ENCODE data around the gene EPHA10.
"Not testable (repeated sequence)": the region's sequence is repeated elsewhere in the genome, so short reads cannot be mapped to it uniquely, and the experiment has no call there.

The EPHA10 gene

GRCh38 chr1:37716321-37716720 is 48.6 kb downstream of the EPHA10 start:
- DNase-seq (ENCODE audit: low spot score) = no peak

GRCh38 chr1:37714689-37715088 is 50.2 kb downstream of the EPHA10 start:
- no peak for DNase-seq (ENCODE audit: low spot score)

DNA sequence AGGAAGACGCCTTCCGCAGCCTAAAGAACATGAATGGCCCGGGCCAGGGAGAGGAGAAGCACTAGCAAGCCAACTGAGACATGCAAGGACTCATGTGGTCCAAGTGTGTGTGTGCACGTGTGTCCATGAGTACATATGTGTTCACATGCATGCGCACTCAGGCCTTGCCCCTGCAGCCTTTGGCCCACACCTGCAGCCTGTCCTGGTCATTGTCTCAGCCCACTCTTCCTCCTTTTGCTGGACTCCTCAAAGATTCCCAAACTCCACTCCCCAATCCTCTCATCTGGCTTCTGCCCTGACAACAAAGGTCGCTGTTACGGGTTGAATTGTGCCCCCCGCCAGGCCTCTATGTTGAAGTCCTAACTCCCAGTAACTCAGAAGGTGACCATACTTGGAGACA is 50.7 kb downstream of the EPHA10 start:
- DNase-seq (ENCODE audit: low spot score) = no peak

GRCh38 chr1:37708471-37708870 is 56.4 kb downstream of the EPHA10 start:
- DNase-seq (ENCODE audit: low spot score) = no peak

DNA sequence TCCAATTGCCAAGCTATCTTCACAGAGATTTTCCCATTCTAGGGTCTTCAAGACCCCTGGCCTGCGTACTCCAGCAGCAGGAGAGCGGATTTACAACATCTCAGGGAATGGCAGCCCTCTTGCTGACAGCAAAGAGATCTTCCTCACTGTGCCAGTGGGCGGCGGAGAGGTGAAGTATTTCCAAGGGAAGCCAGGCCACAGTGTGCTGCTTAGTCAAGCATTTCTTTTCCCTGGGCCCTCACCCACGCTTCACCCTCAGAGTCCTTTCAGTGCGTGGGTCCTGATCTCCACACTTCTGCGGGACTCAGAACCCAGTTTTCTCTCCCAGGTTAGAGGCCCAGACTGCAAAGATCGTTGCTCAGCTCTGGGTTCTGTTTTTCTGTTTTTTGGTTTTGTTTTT is 59.5 kb downstream of the EPHA10 start:
- DNase-seq (ENCODE audit: low spot score) = no peak

DNA sequence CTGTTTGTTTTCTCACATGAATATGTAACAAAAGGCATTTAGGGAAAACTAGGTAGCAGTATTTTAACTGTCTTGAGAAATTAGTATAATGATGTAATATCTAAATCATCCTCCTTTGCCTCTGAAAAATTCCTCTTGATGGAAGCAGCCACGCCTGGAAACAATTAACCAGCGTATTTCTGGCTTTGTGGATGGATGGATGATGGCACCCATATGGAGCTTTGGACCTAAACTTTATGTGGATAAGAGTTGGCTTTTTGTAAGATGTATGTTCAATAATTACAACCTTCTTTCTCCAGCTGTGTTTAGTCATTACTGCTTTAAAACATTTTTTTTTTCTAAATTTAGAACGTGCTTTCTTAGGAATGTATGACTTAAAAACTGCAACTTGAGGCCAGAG is 60.0 kb downstream of the EPHA10 start:
- no peak for DNase-seq (ENCODE audit: low spot score)

GRCh38 chr1:37703061-37703460 is 61.9 kb downstream of the EPHA10 start:
- DNase-seq (ENCODE audit: low spot score) = no peak

DNA sequence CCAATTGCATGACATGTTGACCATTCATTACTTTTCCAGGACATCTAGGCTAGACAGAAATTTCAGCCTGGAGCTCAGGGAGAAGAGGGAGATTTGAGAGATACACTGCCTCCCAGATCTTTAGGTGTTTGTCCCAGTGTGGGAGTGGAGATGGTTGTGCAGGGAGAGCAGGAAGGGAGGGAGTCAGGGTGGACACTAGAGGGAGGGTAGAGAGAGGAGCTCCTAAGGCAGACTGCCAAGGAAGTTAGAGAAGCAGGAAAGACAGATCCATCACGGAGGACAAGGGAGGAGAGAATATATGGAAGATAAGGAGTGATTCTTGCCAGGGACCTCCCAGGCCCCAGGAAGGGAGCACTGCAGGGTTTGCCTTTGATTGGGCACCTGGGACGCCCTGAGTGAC is 63.9 kb downstream of the EPHA10 start:
- DNase-seq (ENCODE audit: low spot score) = no peak

- no peak for DNase-seq (ENCODE audit: low spot score)
Observed at GRCh38 chr1:37699147-37699546, 65.8 kb downstream of the EPHA10 start.

- no peak for DNase-seq (ENCODE audit: low spot score)
Observed at GRCh38 chr1:37697737-37698136, 67.2 kb downstream of the EPHA10 start.

DNA sequence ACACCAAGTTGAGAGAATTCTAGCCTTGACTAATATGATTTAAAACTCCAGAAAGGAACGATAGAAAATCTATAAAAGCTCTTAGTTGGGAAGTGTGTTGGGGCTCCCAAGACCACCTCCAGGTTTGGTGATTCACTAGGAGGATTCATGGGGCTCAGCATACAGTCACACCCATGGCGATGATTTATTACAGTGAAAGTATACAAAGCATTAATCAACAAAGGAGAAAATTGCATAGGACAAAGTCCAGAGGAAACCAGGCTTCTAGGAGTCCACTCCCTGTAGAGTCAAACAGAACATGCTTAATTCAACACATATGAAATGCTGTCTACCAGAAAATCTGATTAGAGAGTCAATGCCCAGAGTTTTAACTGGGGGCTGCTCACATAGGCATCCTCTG is 67.8 kb downstream of the EPHA10 start:
- DNase-seq (ENCODE audit: low spot score) = no peak

DNA sequence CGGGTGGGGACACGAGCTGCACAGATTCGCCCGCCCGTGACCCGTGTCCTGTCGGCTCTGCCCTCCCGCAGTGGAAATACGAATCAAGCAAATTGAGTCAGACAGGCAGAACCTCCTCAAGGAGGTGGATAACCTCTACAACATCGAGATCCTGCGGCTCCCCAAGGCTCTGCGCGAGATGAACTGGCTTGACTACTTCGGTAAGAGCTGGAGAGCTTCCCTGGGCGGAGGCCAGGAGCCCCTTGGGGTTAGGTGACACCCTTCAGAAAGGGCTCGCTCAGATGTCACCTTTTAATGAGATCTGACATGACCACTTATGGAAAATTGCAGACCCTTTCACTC is 72.1 kb downstream of the EPHA10 start:
- no peak for DNase-seq (ENCODE audit: low spot score)

DNA sequence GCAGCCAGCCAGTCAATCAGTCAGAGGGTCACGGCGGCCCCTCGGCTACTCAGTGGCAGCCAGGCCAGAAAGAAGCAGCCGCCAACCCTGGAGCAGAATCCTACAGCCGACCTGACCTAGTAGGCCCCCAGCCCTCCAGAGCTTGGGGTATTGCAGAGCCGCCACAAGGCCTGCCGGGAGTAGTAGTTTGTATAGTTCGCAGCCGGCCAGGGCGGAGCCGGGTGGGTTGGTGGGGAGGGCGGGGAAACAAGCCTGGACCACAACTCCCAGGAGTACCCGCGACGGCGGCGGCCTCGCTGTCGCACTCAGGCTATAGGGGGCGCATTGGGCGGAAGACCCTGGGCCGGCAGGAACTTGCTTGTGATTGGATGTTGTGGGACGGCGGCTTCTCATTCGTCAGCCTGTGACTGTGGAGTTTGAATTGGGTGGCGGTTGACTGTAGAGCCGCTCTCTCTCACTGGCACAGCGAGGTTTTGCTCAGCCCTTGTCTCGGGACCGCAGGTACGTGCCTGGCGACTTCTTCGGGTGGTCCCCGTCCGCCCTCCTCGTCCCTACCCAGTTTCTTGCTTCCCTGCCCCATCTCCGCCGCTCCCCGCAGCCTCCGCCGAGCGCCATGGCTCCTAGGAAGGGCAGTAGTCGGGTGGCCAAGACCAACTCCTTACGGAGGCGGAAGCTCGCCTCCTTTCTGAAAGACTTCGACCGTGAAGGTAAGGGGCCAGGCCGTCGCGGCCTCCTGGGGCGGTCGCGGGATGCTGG is 72.7 kb downstream of the EPHA10 start, which contains the start of gene CDCA8:
Gene CDCA8 (plus strand): TSS at position 439 of the 756 bp plus-strand sequence. CDS start 175 bp downstream, at position 614.
- DNase-seq (ENCODE audit: low spot score) = peak; percentile 94

GRCh38 chr1:37691497-37692077 is 73.3 kb downstream of the EPHA10 start:
- DNase-seq (ENCODE audit: low spot score) = peak; percentile 31

DNA sequence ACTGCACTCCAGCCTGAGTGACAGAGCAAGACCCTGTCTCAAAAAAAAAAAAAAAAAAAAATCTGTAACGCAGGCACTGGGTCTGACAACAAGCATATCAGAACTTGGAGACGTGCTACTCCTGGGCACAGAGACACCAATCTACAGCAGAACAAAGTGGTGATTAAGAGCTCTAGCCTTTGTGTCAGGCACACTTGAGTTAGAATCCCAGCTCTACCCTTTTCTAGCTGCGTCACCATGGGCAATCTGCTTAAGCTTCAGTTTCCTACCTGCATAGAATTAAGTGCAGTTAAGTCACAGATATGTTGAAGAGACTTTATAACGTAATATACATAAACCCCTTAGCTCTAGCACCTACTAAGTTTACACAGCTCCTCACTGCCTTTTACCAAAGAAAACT is 76.0 kb downstream of the EPHA10 start:
- no peak for DNase-seq (ENCODE audit: low spot score)

DNA sequence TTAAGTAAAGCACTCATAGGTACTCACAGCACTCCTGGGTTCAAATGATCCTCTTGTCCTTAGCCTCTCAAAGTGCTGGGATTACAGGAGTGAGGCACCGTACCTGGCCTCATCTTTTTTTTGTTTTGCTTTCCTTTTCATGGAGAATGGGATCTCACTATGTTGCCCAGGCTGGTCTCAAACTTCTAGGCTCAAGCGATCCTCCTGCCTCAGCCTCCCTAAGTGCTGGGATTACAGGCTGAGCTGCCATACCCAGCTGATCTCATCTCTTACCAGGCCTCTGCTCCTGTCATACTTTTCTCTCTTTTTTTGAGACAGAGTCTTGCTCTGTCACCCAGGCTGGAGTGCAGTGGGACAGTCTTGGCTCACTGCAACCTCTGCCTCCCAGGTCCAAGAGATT is 77.2 kb downstream of the EPHA10 start:
- not testable (repeated sequence) for DNase-seq (ENCODE audit: low spot score)

DNA sequence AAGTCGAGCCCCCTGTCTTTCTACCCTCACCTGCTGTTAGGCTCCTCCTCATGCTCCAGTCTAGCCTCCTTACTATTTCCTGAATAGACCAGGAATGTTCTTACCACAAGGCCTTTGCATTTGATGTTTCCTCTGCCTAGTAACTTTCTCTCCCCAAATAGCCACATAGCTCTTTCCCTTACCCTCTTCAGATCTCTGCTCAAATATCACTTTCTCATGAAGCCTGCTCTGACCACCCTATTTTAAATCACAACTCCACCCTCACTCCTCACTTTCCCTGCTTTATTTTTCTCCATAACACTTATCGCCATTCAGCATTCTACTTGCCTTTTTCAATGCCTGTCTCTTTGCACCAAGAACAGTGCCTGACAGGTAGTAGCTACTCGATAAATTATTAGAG is 79.2 kb downstream of the EPHA10 start:
- DNase-seq (ENCODE audit: low spot score) = no peak

GRCh38 chr1:37684182-37684581 is 80.7 kb downstream of the EPHA10 start:
- not testable (repeated sequence) for DNase-seq (ENCODE audit: low spot score)

GRCh38 chr1:37682334-37682987 is 82.5 kb downstream of the EPHA10 start:
- no peak for DNase-seq (ENCODE audit: low spot score)

- DNase-seq (ENCODE audit: low spot score) = no peak
Observed at GRCh38 chr1:37680933-37681332, 84.0 kb downstream of the EPHA10 start.

DNA sequence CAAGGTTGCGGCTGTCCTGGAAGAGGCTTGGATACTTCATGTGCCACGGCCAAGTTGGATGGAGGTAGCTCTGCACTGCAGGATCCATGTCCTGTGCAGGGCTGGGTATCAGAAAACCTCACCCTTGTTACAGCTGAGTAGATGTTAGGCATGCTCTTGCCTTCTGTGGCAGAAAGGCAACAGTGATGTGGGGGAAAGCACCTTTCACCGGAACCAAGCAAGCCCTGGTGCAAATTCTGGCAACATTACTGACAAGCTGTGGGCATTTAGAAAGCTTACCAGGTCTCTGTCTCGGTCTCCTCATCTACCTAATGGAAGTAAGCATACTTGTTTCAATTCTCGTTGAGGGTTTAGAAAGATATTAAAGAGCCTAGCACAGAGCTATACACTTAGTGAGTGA is 87.1 kb downstream of the EPHA10 start:
- DNase-seq (ENCODE audit: low spot score) = no peak

- no peak for DNase-seq (ENCODE audit: low spot score)
Observed at GRCh38 chr1:37677143-37677439, 87.8 kb downstream of the EPHA10 start.

GRCh38 chr1:37676281-37677142 is 88.4 kb downstream of the EPHA10 start:
- DNase-seq (ENCODE audit: low spot score) = no peak
